Upper lobe of left lung (tissue), 6 donors: ENCODE results near the gene SCN2A. TPM values are rescaled to one million over a fixed set of nuclear protein-coding genes. Genes with fewer than 3 reads are reported as not detected.

Source experiments
- ATAC-seq, 2 donors: fragments of 200-7000 bp; cut with Tn5 transposase; one replicate each; pipeline ENCODE4 v1.9.1; 2022; ENCODE audit warnings: mild to moderate bottlenecking in 2 of 2, moderate library complexity in 2 of 2; ENCODE audit not compliant: low FRiP score in 2 of 2
- DNase-seq, 2 donors: peaks; one replicate each; pipeline ENCODE4 v3.0.0-alpha.2; 2019 to 2020
- H3K27ac ChIP-seq, 4 donors: fragments of 200-600 bp; sonication (generic); one replicate each; pipeline ENCODE4 v1.5.1; 2016 to 2019
- H3K27me3 ChIP-seq, 4 donors: fragments of 200-600 bp; sonication (generic); one replicate each; pipeline ENCODE4 v1.5.1; 2017 to 2019
- H3K36me3 ChIP-seq, 4 donors: fragments of 200-600 bp; sonication (generic); one replicate each; pipeline ENCODE4 v1.5.1; 2016 to 2019
- H3K4me1 ChIP-seq, 4 donors: fragments of 200-600 bp; sonication (generic); one replicate each; pipeline ENCODE4 v1.5.1; 2018 to 2019
- H3K4me3 ChIP-seq, 4 donors: fragments of 200-600 bp; sonication (generic); one replicate each; pipeline ENCODE4 v1.5.1; 2017 to 2019; ENCODE audit warnings: mild to moderate bottlenecking in 2 of 4, moderate library complexity in 1 of 4
- H3K9me3 ChIP-seq, 4 donors: fragments of 200-600 bp; sonication (generic); one replicate each; pipeline ENCODE4 v1.5.1; 2018 to 2019
- EP300 ChIP-seq, 4 donors: sonication (generic); formaldehyde crosslinking; IDR thresholded peaks; one replicate each; pipeline ENCODE4 v1.5.1; 2017; ENCODE audit warnings: antibody characterized with exemption in 4 of 4, control low read depth in 2 of 4
- POLR2A ChIP-seq, 4 donors: fragments of 450-650 bp; IDR thresholded peaks; one replicate each; pipeline ENCODE4 v1.5.1; 2016 to 2017; ENCODE audit warnings: antibody characterized with exemption in 4 of 4, mild to moderate bottlenecking in 2 of 4
- POLR2AphosphoS5 ChIP-seq, 2 donors: sonication (generic); formaldehyde crosslinking; IDR thresholded peaks; one replicate each; pipeline ENCODE4 v1.5.1; 2017; ENCODE audit warnings: antibody characterized with exemption in 2 of 2
- WGBS, 2 donors: methylation state at CpG; one replicate each; pipeline ENCODE4 v1.1.5; 2017 to 2018; 5-methylcytosine and 5-hydroxymethylcytosine counted together
- total RNA-seq, 6 donors: library from RNA; depleted of rRNA in 4 of 6; stranded (reverse); fragments of >200 nt in 4 of 6; gene quantifications; one replicate each; pipeline versions ENCODE4 v1.1.0 to v1.2.1, GENCODE V29; 2016 to 2021
- TF ChIP-seq, protein P1 (sequence below), 6 experiments: fragments of 450-650 bp in 4 of 6; fragments of 200-600 bp in 2 of 6; sonication (generic) in 2 of 6; IDR thresholded peaks; one replicate each; pipeline ENCODE4 v1.5.1; 2016 to 2019; ENCODE audit warnings: antibody characterized with exemption in 6 of 6
- donor health status: DM: no; HTN: no; CAD: no; lungs with moderate emphysema.
- donor health status: DM: no; HTN: yes; CAD: no; lungs with severe emphysema.

Gene SCN2A
- total RNA-seq, 6 donors from 2014 or later, result 0.61 to 1.2 (median 0.97) TPM; not detected in 2

DNA sequence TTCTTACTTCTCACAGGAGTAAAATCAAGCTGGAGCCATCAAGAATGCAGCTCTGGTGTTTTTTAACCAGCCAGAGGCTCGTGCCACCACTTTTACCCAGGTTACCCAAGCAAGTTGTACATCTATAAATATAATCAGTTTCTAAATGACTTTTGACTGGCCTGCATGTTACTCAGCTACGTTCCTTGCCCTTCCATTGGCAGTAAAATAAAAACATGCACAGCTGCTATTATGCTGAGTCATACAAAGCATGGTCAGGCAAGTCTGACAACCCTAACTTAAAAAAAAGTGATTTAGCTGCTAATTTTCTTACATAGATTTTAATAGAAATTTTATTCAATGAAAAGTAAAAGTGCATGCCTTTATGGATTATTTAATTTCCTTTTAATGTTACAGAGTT is 118.5 kb downstream of the SCN2A start:
- no peak for ATAC-seq
- no peaks in the 10 kb centered on the region for H3K9me3 ChIP-seq
- TF ChIP-seq, protein P1, sequence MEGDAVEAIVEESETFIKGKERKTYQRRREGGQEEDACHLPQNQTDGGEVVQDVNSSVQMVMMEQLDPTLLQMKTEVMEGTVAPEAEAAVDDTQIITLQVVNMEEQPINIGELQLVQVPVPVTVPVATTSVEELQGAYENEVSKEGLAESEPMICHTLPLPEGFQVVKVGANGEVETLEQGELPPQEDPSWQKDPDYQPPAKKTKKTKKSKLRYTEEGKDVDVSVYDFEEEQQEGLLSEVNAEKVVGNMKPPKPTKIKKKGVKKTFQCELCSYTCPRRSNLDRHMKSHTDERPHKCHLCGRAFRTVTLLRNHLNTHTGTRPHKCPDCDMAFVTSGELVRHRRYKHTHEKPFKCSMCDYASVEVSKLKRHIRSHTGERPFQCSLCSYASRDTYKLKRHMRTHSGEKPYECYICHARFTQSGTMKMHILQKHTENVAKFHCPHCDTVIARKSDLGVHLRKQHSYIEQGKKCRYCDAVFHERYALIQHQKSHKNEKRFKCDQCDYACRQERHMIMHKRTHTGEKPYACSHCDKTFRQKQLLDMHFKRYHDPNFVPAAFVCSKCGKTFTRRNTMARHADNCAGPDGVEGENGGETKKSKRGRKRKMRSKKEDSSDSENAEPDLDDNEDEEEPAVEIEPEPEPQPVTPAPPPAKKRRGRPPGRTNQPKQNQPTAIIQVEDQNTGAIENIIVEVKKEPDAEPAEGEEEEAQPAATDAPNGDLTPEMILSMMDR (IDR thresholded peaks at IDR 0.05), result no peak
- no peak for TF ChIP-seq EP300 (IDR thresholded peaks at IDR 0.05)
- TF ChIP-seq POLR2AphosphoS5 (IDR thresholded peaks at IDR 0.05), result no peak
- TF ChIP-seq POLR2A (IDR thresholded peaks at IDR 0.05), result no peak
- H3K27me3 ChIP-seq, result no peaks in the 10 kb centered on the region
- 44 to 45% methylated on average over 2 of the region's 2 CpGs for WGBS, 2 donors
- H3K27ac ChIP-seq, result no peak overlapping the region
- DNase-seq, result no peak
- H3K4me1 ChIP-seq, result no peaks in the 10 kb centered on the region
- H3K36me3 ChIP-seq, result no peaks in the 10 kb centered on the region
- H3K4me3 ChIP-seq, result no peak overlapping the region

DNA sequence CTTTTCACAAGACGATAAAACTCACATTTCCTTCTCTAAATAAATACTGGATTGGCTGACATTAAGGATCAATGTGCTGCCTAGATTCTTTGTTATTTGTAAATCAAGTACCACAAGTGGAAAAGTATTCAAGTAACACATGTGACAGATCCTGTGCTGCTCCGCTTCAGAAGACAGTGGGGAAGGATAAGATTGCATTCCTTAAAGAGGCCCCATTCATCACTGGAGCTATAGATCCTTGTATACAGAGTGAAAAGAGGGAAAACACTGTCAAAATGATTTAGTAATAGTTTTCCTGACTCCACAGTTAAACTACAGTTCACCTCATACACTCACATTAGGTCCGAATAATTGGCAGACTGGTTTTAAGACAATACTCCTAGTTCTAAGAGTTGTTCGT is 122.3 kb downstream of the SCN2A start:
- ATAC-seq (no peak), DNase-seq (no peak)
- Histone ChIP-seq H3K9me3 (no peaks in the 10 kb centered on the region), H3K4me3 (no peak overlapping the region), H3K27me3 (no peaks in the 10 kb centered on the region), H3K27ac (no peak overlapping the region), H3K4me1 (no peaks in the 10 kb centered on the region), H3K36me3 (no peaks in the 10 kb centered on the region)
- 64 to 70% methylated on average over 4 of the region's 4 CpGs for WGBS, 2 donors
- TF ChIP-seq POLR2A (IDR thresholded peaks at IDR 0.05) (no peak), EP300 (IDR thresholded peaks at IDR 0.05) (no peak), POLR2AphosphoS5 (IDR thresholded peaks at IDR 0.05) (no peak)
- TF ChIP-seq, protein P1 (IDR thresholded peaks at IDR 0.05), result no peak

DNA sequence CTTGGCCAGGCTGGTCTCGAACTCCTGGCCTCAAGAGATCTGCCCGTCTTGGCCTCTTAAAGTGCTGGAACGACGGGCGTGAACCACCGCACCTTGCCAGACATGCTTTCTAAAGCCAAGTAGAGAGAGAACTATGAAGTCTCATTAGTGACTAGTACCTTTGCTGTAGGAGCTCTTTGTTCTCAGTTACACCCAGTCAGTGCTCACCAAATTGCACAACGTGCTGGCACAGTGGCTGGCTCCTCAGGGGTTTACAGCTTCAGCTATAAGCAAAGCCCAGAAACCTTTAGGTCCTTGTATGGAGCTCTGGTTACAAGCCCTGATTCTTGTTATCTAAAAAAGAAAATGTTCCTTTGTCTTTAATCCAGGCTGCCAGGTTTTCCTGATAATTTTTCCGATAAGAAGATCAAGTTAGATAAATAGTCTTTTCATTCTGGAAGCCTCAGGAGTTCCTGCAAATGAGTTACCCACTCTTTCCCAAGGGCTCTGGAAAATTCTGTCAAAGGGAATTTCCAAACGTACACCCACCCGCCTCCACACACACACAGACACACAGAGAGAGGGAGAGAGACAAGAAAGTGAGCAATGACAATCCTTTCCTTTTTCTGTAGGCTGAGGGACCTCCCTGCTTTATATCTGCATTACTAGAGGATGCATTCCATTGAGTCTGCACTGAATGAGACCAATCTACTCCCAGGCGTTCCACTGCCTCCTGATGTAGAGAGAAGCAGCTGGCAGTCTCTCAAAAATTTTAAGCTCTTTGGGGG is 130.1 kb downstream of the SCN2A start:
- no peak overlapping the region for H3K4me3 ChIP-seq
- H3K36me3 ChIP-seq, result no peaks in the 10 kb centered on the region
- ATAC-seq, result peak in 1 of 2 donors; percentile 26
- 58 to 73% methylated on average over 6 to 11 of the region's 11 CpGs for WGBS, 2 donors
- no peak for TF ChIP-seq POLR2A (IDR thresholded peaks at IDR 0.05)
- TF ChIP-seq EP300 (IDR thresholded peaks at IDR 0.05), result no peak
- TF ChIP-seq POLR2AphosphoS5 (IDR thresholded peaks at IDR 0.05), result no peak
- TF ChIP-seq, protein P1 (IDR thresholded peaks at IDR 0.05), result no peak
- H3K27me3 ChIP-seq, result no peaks in the 10 kb centered on the region
- no peaks in the 10 kb centered on the region for H3K4me1 ChIP-seq
- H3K27ac ChIP-seq, result no peak overlapping the region
- H3K9me3 ChIP-seq, result no peaks in the 10 kb centered on the region
- DNase-seq, result peak in 1 of 2 donors; percentile 48

DNA sequence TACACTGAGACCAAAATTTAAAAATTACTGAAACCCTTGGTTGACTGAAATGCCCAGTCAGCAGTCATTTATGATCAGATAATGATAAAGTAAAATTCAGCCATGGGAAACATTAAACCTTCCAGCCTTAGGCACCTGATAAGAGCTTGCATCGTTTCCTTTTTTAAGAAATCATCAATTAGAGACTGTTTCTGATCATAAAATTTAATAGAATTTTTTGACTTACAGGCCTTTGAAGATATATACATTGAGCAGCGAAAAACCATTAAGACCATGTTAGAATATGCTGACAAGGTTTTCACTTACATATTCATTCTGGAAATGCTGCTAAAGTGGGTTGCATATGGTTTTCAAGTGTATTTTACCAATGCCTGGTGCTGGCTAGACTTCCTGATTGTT is 130.7 kb downstream of the SCN2A start:
- DNase-seq (no peak), ATAC-seq (no peak)
- H3K4me1 ChIP-seq, result peaks cover 0 to 4% (median 0%) of the 10 kb centered on the region in 4 donors
- no peaks in the 10 kb centered on the region for H3K36me3 ChIP-seq
- no peak overlapping the region for H3K27ac ChIP-seq
- no peaks in the 10 kb centered on the region for H3K9me3 ChIP-seq
- no peaks in the 10 kb centered on the region for H3K27me3 ChIP-seq
- 80 to 84% methylated on average over 2 of the region's 2 CpGs for WGBS, 2 donors
- no peak overlapping the region for H3K4me3 ChIP-seq
- TF ChIP-seq POLR2AphosphoS5 (IDR thresholded peaks at IDR 0.05) (no peak), EP300 (IDR thresholded peaks at IDR 0.05) (no peak), POLR2A (IDR thresholded peaks at IDR 0.05) (no peak)
- TF ChIP-seq, protein P1 (IDR thresholded peaks at IDR 0.05), result no peak

DNA sequence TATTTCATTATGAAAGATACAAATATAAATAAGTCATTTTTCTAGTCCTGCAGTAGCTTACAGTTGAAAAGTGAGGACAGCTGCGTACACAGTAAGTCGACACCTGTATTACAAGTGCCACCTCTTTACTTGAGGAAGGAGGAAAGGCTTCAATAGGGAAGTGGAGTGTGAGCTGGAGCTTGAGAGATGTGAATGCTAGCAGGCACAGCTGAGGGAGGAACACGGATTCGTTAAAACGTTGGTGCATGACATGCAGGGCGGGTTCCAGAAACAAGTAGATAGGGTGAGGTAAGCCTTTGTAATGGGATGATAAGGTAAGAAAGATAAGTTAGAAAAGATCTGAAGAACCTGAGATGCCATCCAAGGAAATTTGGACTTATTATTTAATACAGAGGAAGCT is 132.1 kb downstream of the SCN2A start:
- Histone ChIP-seq H3K4me3 (no peak overlapping the region), H3K36me3 (no peaks in the 10 kb centered on the region), H3K27me3 (no peaks in the 10 kb centered on the region), H3K4me1 (peaks cover 1 to 6% (median 1%) of the 10 kb centered on the region in 4 donors), H3K9me3 (no peaks in the 10 kb centered on the region), H3K27ac (no peak overlapping the region)
- 55 to 63% methylated on average over 6 of the region's 6 CpGs for WGBS, 2 donors
- TF ChIP-seq EP300 (IDR thresholded peaks at IDR 0.05) (no peak), POLR2AphosphoS5 (IDR thresholded peaks at IDR 0.05) (no peak), POLR2A (IDR thresholded peaks at IDR 0.05) (no peak)
- TF ChIP-seq, protein P1 (IDR thresholded peaks at IDR 0.05), result no peak
- DNase-seq (peak in 1 of 2 donors; percentile 43), ATAC-seq (no peak)
